GM12872 (cell line): Measurements from ENCODE around the gene MCAT.

Source experiments
- CTCF ChIP-seq: IDR thresholded peaks from 3 replicates; pipeline ENCODE4 v1.5.1; 2011; ENCODE audit warnings: low read depth, mild to moderate bottlenecking, low read length, moderate library complexity; ENCODE audit not compliant: insufficient read depth

MCAT gene

GRCh38 chr22:43100225-43100624, 43.0 kb downstream of the MCAT start:
- TF ChIP-seq CTCF: no peak

GRCh38 chr22:43099095-43099494, 44.1 kb downstream of the MCAT start:
- TF ChIP-seq CTCF: no peak

GRCh38 chr22:43098356-43098755, 44.8 kb downstream of the MCAT start:
- TF ChIP-seq CTCF: no peak

- no peak for TF ChIP-seq CTCF
These were observed 46.8 kb downstream of the MCAT start for GRCh38 chr22:43096420-43096819.

GRCh38 chr22:43094551-43094950, 48.6 kb downstream of the MCAT start:
- no peak for TF ChIP-seq CTCF

- peak; percentile 32; the same call in 1 of the 3 replicates for TF ChIP-seq CTCF
These were observed 49.1 kb downstream of the MCAT start for GRCh38 chr22:43094085-43094484.

- TF ChIP-seq CTCF: no peak
These were observed 51.1 kb downstream of the MCAT start for GRCh38 chr22:43092085-43092484.
